Caco-2 (cell line): ENCODE results near the gene CD248. TPM values are rescaled to one million over a fixed set of nuclear protein-coding genes. Genes with fewer than 3 reads are reported as not detected.

Source experiments
- BruUV-seq: library from RNA; stranded (reverse); fragments of 400-500 nt; replicated peaks from 2 replicates; lab custom pipeline; 2021; lab: Mats Ljungman, UMichigan
- CTCF ChIA-PET: fragments of 300-600 bp; sonication (Branson Sonifier 250); formaldehyde crosslinking; loops from one replicate; lab custom pipeline; 2022; ENCODE audit warnings: antibody characterized with exemption; lab: Charles Lee
- POLR2A ChIA-PET: fragments of 300-600 bp; sonication (Branson Sonifier 250); formaldehyde crosslinking; loops from one replicate; lab custom pipeline; 2022; ENCODE audit warnings: antibody characterized with exemption; lab: Charles Lee
- DNase-seq, 2 experiments: peaks; one replicate each; pipeline versions ENCODE4 v3.0.0 to v3.0.0-alpha.2; 2020 to 2022
- H3K27me3 ChIP-seq: replicated peaks from 2 replicates; pipeline ENCODE4 v1.6.0; 2011; ENCODE audit warnings: low read length; ENCODE audit not compliant: control insufficient read depth, insufficient read depth
- H3K36me3 ChIP-seq: 2 replicates; pipeline ENCODE4 v1.5.1; 2011; ENCODE audit warnings: low read length; ENCODE audit not compliant: control insufficient read depth, insufficient read depth
- H3K4me1 ChIP-seq: fragments of 250-450 bp; sonication (Bioruptor Pico); 2 replicates; pipeline ENCODE4 v1.5.1; 2020; ENCODE audit warnings: mild to moderate bottlenecking
- H3K4me3 ChIP-seq: 2 replicates; pipeline ENCODE4 v1.5.1; 2011; ENCODE audit warnings: low read depth, mild to moderate bottlenecking, control low read depth, low read length
- H3K9me3 ChIP-seq: fragments of 250-450 bp; sonication (Bioruptor Pico); 2 replicates; pipeline ENCODE4 v1.5.1; 2020; ENCODE audit warnings: mild to moderate bottlenecking, moderate library complexity
- H3K27ac Mint-ChIP-seq: one replicate; pipeline ENCODE4 v1.8.0; 2022; ENCODE audit warnings: mixed read lengths; ENCODE audit not compliant: unreplicated experiment
- H3K27me3 Mint-ChIP-seq: one replicate; pipeline ENCODE4 v1.8.0; 2022; ENCODE audit warnings: mixed read lengths; ENCODE audit not compliant: insufficient read depth, unreplicated experiment
- H3K36me3 Mint-ChIP-seq: one replicate; pipeline ENCODE4 v1.8.0; 2022; ENCODE audit warnings: mild to moderate bottlenecking, mixed read lengths; ENCODE audit not compliant: insufficient read depth, unreplicated experiment
- H3K4me1 Mint-ChIP-seq: one replicate; pipeline ENCODE4 v1.8.0; 2022; ENCODE audit warnings: low read depth, mixed read lengths; ENCODE audit not compliant: unreplicated experiment
- H3K4me3 Mint-ChIP-seq: one replicate; pipeline ENCODE4 v1.8.0; 2022; ENCODE audit warnings: mild to moderate bottlenecking, moderate library complexity, mixed read lengths; ENCODE audit not compliant: unreplicated experiment
- H3K9me3 Mint-ChIP-seq: one replicate; pipeline ENCODE4 v1.8.0; 2022; ENCODE audit warnings: mixed read lengths; ENCODE audit not compliant: unreplicated experiment
- intact Hi-C: fragments of 100-400 bp; cut with micrococcal nuclease; formaldehyde crosslinking; loops from one replicate; pipeline ENCODE4 v1.10.0; 2022; ENCODE audit not compliant: unreplicated experiment
- total RNA-seq: library from RNA; stranded (reverse); gene quantifications from 2 replicates; pipeline ENCODE4 v1.2.3, GENCODE V29; 2022
- TF ChIP-seq, protein P1 (sequence below), 2 experiments: fragments of 200-600 bp in 1 of 2; IDR thresholded peaks; 1 replicate in 1 of 2; 2 replicates in 1 of 2; pipeline versions ENCODE4 v1.5.1 to v1.8.0; 2011 to 2022; ENCODE audit warnings: antibody characterized with exemption in 1 of 2, control low read depth in 1 of 2, inconsistent platforms in 1 of 2, low read depth in 1 of 2, low read length in 1 of 2, mild to moderate bottlenecking in 1 of 2, moderate library complexity in 1 of 2; ENCODE audit not compliant: insufficient read depth in 1 of 2, severe bottlenecking in 1 of 2, unreplicated experiment in 1 of 2

Gene CD248
- total RNA-seq, 1 experiment from 2014 or later = 0.27 TPM

DNA sequence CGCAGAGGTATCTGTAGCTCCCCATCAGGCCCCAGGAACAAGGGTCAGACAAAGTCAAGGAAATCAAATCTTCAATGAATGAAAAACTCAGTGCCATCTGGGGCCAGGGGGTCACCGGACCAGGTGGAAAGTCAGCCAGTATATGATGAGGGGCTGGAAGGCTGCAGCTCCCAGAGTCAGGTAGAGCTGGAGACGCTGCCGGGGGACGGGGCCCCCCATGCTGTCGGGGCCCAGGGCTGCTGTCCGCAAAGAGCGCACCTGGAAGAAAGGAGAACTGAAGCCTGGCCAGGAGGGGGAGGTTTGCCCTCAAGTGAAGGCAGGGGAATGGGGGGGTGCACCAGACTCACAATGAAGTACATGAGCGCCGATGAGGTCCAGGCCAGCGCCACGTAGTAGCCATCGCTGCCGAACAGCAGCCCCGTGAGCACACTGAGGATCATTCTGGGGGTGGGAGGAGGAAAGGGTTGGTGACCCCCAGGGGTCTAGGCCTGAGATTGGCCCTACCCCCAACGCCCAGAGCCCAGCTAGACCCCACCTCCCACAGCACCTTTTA, 32.2 kb downstream of the CD248 start:
- H3K4me1 ChIP-seq = peaks cover 12% of the 10 kb centered on the region
- Mint-ChIP-seq H3K9me3 (no peaks in the 10 kb centered on the region), H3K27me3 (no peaks in the 10 kb centered on the region), H3K27ac (no peak overlapping the region), H3K4me3 (no peak overlapping the region), H3K36me3 (peaks cover 42% of the 10 kb centered on the region), H3K4me1 (peaks cover 15% of the 10 kb centered on the region)
- DNase-seq = no peak
- no peak overlapping the region for H3K4me3 ChIP-seq
- intact Hi-C loops = no loop called here
- BruUV-seq = no TSS peak
- H3K9me3 ChIP-seq = no peaks in the 10 kb centered on the region
- H3K36me3 ChIP-seq = peaks cover 5% of the 10 kb centered on the region; the same call in 1 of the 2 replicates
- H3K27me3 ChIP-seq = no peaks in the 10 kb centered on the region
- TF ChIP-seq, protein P1, sequence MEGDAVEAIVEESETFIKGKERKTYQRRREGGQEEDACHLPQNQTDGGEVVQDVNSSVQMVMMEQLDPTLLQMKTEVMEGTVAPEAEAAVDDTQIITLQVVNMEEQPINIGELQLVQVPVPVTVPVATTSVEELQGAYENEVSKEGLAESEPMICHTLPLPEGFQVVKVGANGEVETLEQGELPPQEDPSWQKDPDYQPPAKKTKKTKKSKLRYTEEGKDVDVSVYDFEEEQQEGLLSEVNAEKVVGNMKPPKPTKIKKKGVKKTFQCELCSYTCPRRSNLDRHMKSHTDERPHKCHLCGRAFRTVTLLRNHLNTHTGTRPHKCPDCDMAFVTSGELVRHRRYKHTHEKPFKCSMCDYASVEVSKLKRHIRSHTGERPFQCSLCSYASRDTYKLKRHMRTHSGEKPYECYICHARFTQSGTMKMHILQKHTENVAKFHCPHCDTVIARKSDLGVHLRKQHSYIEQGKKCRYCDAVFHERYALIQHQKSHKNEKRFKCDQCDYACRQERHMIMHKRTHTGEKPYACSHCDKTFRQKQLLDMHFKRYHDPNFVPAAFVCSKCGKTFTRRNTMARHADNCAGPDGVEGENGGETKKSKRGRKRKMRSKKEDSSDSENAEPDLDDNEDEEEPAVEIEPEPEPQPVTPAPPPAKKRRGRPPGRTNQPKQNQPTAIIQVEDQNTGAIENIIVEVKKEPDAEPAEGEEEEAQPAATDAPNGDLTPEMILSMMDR (IDR thresholded peaks at IDR 0.05; ENCODE audit: insufficient read depth in 1 of 2, low read depth in 1 of 2, low read length in 1 of 2, severe bottlenecking in 1 of 2, unreplicated experiment in 1 of 2) = no peak
- POLR2A ChIA-PET = no interaction called here
- CTCF ChIA-PET = interaction anchor here (0.6 to 0.7 kb wide), 2 partner anchors 12 to 14 kb away, joined by 7 to 9 read pairs; no protein-coding TSS in a partner anchor

DNA sequence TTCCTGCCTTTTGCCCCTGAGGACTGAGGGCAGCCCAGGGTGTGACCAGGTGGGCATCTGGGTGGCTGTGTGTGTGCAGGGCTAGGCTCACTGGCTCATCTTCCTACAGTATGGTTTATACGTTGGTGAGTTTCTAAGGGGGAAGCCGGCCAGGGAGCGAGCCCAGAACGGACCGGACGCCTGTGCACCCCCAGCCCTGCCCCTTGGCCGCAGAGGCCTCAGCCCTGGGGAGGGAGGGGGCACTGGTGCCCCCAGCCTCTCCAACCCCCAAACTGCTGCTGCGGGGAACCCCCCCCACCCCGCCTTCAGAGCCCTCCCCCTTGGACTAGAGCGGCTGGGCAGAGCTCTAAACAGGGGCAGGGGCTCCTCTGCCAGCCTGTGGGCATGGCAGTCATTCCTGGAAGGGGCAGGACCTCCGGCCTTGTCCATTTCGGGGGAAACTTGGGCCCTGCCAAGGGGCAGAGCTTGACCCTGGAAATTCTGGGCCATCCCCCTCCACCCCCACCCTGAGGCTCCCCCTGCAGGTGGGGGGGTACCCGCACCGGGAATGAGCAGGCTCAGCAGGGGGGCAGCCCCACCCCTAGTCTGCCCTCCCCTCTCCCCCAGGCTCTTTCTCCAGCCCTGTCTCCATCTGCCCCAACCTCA, 33.3 kb downstream of the CD248 start:
- POLR2A ChIA-PET = no interaction called here
- H3K36me3 ChIP-seq = peaks cover 5% of the 10 kb centered on the region; the same call in 1 of the 2 replicates
- Mint-ChIP-seq H3K36me3 (peaks cover 43% of the 10 kb centered on the region), H3K27ac (no peak overlapping the region), H3K9me3 (no peaks in the 10 kb centered on the region), H3K27me3 (no peaks in the 10 kb centered on the region), H3K4me1 (peaks cover 25% of the 10 kb centered on the region), H3K4me3 (no peak overlapping the region)
- TF ChIP-seq, protein P1 (IDR thresholded peaks at IDR 0.05; ENCODE audit: insufficient read depth in 1 of 2, low read depth in 1 of 2, low read length in 1 of 2, severe bottlenecking in 1 of 2, unreplicated experiment in 1 of 2) = peak in 1 of 2 experiments; percentile 15
- CTCF ChIA-PET = interaction anchor here (0.6 to 1.0 kb wide), 4 partner anchors 8 to 1245 kb away, joined by 3 to 9 read pairs (median 6); partner anchors contain the start of gene TMEM151A
- H3K9me3 ChIP-seq = no peaks in the 10 kb centered on the region
- H3K4me1 ChIP-seq = peaks cover 12% of the 10 kb centered on the region
- intact Hi-C loops = no loop called here
- no peaks in the 10 kb centered on the region for H3K27me3 ChIP-seq
- no TSS peak for BruUV-seq
- no peak for DNase-seq
- no peak overlapping the region for H3K4me3 ChIP-seq

DNA sequence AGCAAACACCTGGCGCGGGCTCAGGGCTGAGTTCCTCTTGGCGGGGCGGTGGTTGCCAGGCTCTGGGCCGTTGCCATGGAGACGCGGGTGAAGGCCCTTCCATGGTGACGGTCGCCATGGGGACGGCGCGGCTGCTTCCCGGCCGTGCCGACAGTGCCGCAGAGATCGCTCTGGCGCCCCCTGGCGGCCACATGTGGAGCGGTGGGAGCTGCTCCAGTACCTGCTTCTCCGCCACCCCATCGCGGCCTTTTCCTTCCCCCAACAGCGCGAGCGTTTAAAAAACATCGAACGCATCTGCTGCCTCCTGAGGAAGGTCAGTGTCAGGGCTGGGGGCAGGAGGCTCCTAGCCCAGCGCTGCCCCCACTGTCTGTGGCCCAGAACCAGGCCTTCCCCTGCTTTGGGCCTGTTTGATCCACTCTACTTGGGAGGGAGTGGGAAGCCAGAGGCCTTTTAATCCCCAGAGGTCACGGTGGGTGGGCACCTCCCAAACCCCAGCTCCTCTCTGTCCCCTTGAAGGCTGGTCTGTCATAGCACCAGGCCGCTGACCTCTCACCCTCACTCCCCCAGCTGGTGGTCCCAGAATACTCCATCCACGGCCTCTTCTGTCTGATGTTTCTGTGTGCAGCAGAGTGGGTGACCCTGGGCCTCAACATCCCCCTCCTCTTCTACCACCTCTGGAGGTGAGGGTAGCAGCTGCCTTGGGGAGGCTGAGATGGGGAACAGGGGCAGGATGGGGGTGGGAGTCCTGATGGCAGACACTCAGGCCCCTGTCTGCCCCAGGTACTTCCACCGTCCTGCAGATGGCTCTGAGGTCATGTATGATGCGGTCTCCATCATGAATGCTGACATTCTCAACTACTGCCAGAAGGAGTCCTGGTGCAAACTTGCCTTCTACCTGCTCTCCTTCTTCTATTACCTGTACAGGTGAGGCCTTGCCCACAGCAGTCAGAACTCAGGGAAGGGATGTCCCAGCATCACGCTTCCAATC, 34.1 kb downstream of the CD248 start:
- no peaks in the 10 kb centered on the region for H3K27me3 ChIP-seq
- H3K36me3 Mint-ChIP-seq = peaks cover 41% of the 10 kb centered on the region
- no peaks in the 10 kb centered on the region for H3K9me3 Mint-ChIP-seq
- no peak overlapping the region for H3K4me3 ChIP-seq
- TF ChIP-seq, protein P1 (IDR thresholded peaks at IDR 0.05; ENCODE audit: insufficient read depth in 1 of 2, low read depth in 1 of 2, low read length in 1 of 2, severe bottlenecking in 1 of 2, unreplicated experiment in 1 of 2) = peak; percentile 80 to 90
- H3K4me3 Mint-ChIP-seq = no peak overlapping the region
- H3K36me3 ChIP-seq = peaks cover 5% of the 10 kb centered on the region; the same call in 1 of the 2 replicates
- ChIA-PET CTCF (interaction anchor here (0.6 to 2.6 kb wide), 6 partner anchors 9 to 1244 kb away, joined by 3 to 13 read pairs (median 4); partner anchors contain the start of gene TMEM151A), POLR2A (no interaction called here)
- intact Hi-C loops = no loop called here
- peaks cover 26% of the 10 kb centered on the region for H3K4me1 Mint-ChIP-seq
- no peaks in the 10 kb centered on the region for H3K9me3 ChIP-seq
- peaks cover 7% of the 10 kb centered on the region for H3K4me1 ChIP-seq
- no peaks in the 10 kb centered on the region for H3K27me3 Mint-ChIP-seq
- DNase-seq = peak; percentile 93
- no peak overlapping the region for H3K27ac Mint-ChIP-seq
- BruUV-seq = no TSS peak
